ENCODE data around the gene UGT1A4. TPM values are rescaled to one million over a fixed set of nuclear protein-coding genes. Genes with fewer than 3 reads are reported as not detected.

UGT1A4 gene
- not detected in 2 replicates for total RNA-seq

DNA sequence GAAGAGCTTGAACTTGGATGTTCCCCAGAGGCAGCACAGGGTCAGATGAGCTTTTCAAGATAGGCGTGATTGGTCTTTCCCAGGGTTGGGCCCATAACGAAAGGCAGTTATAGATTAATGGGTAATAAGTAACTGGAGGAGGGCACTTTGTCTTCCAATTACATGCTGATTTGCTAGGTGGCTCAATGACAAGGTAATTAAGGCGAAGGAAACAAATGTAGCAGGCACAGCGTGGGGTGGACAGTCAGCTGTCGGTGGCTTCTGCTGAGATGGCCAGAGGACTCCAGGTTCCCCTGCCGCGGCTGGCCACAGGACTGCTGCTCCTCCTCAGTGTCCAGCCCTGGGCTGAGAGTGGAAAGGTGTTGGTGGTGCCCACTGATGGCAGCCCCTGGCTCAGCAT, at the start of gene UGT1A4:
Gene UGT1A4, plus strand, starts transcription at position 185 of the 400 bp plus-strand sequence. Its CDS starts 85 bp downstream, at position 270.

DNA sequence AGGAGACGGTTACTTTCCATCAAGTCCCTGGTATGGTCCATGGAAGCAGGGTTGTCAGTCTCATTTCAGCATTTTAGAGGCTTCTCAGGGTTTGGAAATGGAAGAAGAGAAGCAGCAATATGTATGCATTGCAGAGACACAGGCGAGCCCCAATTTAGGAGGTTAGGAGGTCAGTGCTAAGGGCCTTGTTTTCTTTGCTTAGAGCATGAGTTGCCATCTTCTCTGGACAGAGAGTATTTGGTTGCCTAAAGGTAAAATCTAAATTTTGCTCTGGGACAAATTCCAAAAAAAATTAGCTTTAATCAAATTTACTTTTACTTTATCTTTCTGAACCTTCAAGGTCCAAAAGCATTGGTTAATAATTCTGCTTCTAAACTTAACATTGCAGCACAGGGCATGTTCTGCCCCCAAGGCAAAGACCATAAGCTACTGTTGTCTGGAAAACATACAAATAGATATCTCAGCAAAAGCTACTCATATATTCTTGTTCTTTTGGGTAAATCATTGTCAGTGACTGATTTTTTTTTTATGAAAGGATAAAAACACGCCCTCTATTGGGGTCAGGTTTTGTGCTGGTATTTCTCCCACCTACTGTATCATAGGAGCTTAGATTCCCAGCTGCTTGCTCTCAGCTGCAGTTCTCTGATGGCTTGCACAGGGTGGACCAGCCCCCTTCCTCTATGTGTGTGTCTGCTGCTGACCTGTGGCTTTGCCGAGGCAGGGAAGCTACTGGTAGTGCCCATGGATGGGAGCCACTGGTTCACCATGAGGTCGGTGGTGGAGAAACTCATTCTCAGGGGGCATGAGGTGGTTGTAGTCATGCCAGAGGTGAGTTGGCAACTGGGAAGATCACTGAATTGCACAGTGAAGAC, 47.0 kb upstream of the UGT1A4 start, which contains the start of gene UGT1A9:
Gene UGT1A9, plus strand, starts transcription at position 609 of the 872 bp plus-strand sequence. Its CDS starts 37 bp downstream, at position 646.

GRCh38 chr2:233681521-233682099, 36.9 kb upstream of the UGT1A4 start, which contains the start of gene UGT1A7:
Gene UGT1A7, plus strand, starts transcription at chr2:233681901. Its CDS starts 37 bp downstream, at chr2:233681938.

GRCh38 chr2:233692648-233693047, 25.9 kb upstream of the UGT1A4 start, which contains the start of gene UGT1A6:
Gene UGT1A6, plus strand, starts transcription at chr2:233692890. Its CDS starts 115 bp downstream, at chr2:233693005.

DNA sequence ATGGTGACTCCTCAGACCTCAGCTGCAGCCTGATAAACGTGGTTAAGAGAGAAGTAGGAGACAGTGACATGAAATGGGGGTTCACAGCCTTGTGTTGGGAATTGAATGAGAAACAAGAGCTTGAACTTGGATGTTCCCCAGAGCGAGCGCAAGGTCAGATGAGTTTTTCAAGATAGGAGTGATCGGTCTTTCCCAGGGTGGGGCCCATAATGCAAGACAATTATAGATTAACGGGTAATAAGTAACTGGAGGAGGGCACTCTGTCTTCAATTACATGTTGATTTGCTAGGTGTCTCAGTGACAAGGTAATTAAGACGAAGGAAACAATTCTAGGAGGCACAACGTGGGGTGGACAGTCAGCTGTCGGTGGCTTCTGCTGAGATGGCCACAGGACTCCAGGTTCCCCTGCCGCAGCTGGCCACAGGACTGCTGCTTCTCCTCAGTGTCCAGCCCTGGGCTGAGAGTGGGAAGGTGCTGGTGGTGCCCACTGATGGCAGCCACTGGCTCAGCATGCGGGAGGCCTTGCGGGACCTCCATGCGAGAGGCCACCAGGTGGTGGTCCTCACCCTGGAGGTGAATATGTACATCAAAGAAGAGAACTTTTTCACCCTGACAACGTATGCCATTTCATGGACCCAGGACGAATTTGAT, 5.8 kb upstream of the UGT1A4 start, which contains the start of gene UGT1A5:
Gene UGT1A5, plus strand, starts transcription at position 297 of the 651 bp plus-strand sequence. Its CDS starts 85 bp downstream, at position 382.

GRCh38 chr2:233728723-233729301, 10.3 kb downstream of the UGT1A4 start, which contains the start of gene UGT1A3:
Gene UGT1A3, plus strand, starts transcription at chr2:233729042. Its CDS starts 85 bp downstream, at chr2:233729127.

DNA sequence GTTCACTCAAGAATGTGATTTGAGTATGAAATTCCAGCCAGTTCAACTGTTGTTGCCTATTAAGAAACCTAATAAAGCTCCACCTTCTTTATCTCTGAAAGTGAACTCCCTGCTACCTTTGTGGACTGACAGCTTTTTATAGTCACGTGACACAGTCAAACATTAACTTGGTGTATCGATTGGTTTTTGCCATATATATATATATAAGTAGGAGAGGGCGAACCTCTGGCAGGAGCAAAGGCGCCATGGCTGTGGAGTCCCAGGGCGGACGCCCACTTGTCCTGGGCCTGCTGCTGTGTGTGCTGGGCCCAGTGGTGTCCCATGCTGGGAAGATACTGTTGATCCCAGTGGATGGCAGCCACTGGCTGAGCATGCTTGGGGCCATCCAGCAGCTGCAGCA, 41.5 kb downstream of the UGT1A4 start, which contains the start of gene UGT1A1:
Gene UGT1A1, plus strand, starts transcription at position 228 of the 400 bp plus-strand sequence. Its CDS starts 18 bp downstream, at position 246.

GRCh38 chr2:233778030-233778429, 59.5 kb downstream of the UGT1A4 start, which contains the start of gene MROH2A:
Gene MROH2A, plus strand, starts transcription at chr2:233778330. Its CDS starts 1,029 bp downstream, at chr2:233779359.

Other genes with a start within 250 kb of the UGT1A4 start
- gene USP40, start 152.0 kb upstream of the UGT1A4 start, total RNA-seq = 24.5 and 24.6 TPM in 2 replicates
- gene UGT1A8, start 101.1 kb upstream of the UGT1A4 start, total RNA-seq = not detected in 2 replicates
- gene UGT1A10, start 82.3 kb upstream of the UGT1A4 start, total RNA-seq = not detected in 2 replicates
- gene UGT1A9, start 46.8 kb upstream of the UGT1A4 start, total RNA-seq = not detected in 2 replicates
- not detected in 2 replicates for gene UGT1A7, start 36.8 kb upstream of the UGT1A4 start, total RNA-seq
- not detected in 2 replicates for gene UGT1A6, start 25.8 kb upstream of the UGT1A4 start, total RNA-seq
- not detected in 2 replicates for gene UGT1A5, start 5.8 kb upstream of the UGT1A4 start, total RNA-seq
- not detected in 2 replicates for gene UGT1A3, start 10.3 kb downstream of the UGT1A4 start, total RNA-seq
- not detected in 2 replicates for gene UGT1A1, start 41.5 kb downstream of the UGT1A4 start, total RNA-seq
- gene MROH2A, start 59.6 kb downstream of the UGT1A4 start, total RNA-seq = not detected in 2 replicates
- 22.0 and 23.1 TPM in 2 replicates for gene HJURP, start 135.8 kb downstream of the UGT1A4 start, total RNA-seq
- not detected in 2 replicates for gene TRPM8, start 198.6 kb downstream of the UGT1A4 start, total RNA-seq